ENCODE measurements around the gene FMC1.

Gene FMC1

DNA sequence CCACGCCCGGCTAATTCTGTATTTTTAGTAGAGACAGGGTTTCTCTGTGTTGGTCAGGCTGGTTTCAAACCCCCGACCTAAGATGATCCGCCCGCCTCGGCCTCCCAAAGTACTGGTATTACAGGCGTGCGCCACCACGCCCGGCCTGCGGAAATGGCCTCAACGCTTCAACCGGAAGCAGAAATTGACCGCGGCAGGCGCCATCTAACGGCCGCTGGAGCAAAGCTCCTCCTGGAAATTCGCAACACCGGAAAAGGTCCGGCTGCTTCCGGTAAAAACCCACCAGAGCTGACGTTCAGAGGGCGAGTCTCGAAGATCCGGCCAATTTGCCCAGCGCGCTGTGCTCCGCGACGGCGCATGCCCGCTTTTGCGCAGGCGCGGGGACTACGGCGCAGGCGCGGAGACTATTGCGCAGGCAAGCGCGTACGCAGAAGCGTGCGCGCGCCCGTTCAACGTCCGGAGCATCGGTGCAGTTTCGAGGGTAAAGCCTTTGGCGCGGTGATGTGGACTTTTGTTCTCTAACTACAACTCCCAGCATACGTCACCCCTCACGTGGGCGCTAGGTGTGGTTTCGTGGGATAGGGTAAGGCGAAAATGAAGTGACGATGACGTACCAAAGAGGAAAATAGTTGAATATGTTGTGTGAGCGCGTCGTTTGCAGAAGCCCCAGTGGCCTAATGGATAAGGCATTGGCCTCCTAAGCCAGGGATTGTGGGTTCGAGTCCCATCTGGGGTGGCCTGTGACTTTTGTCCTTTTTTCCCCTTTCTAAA, 915 bp upstream of the FMC1 start (continued):
- TF ChIP-seq ZNF561 (tag by site-specific recombination; IDR thresholded peaks at IDR 0.05; ENCODE audit: borderline replicate concordance): peak; percentile 54; the same call in 1 of the 2 replicates
- peak; percentile 71 for TF ChIP-seq ZSCAN30 (tag by site-specific recombination; IDR thresholded peaks at IDR 0.05)
- no peak for TF ChIP-seq ZNF133 (tag by site-specific recombination; IDR thresholded peaks at IDR 0.05)
- TF ChIP-seq ZNF324 (tag by site-specific recombination; IDR thresholded peaks at IDR 0.05): peak; percentile 99
- TF ChIP-seq, protein P1, sequence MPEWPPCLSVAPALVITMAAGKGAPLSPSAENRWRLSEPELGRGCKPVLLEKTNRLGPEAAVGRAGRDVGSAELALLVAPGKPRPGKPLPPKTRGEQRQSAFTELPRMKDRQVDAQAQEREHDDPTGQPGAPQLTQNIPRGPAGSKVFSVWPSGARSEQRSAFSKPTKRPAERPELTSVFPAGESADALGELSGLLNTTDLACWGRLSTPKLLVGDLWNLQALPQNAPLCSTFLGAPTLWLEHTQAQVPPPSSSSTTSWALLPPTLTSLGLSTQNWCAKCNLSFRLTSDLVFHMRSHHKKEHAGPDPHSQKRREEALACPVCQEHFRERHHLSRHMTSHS (tag by site-specific recombination; IDR thresholded peaks at IDR 0.05): no peak
- peak; percentile 30; the same call in 1 of the 2 replicates for TF ChIP-seq ZBTB7A (tag by site-specific recombination; IDR thresholded peaks at IDR 0.05; ENCODE audit: low read depth)
- no peak for TF ChIP-seq ZNF670 (tag by site-specific recombination; IDR thresholded peaks at IDR 0.05; ENCODE audit: low read depth)
- TF ChIP-seq ZNF266 (tag by site-specific recombination; IDR thresholded peaks at IDR 0.05; ENCODE audit: low read depth): no peak
- no peak for TF ChIP-seq ZNF311 (tag by site-specific recombination; IDR thresholded peaks at IDR 0.05; ENCODE audit: borderline replicate concordance)
- TF ChIP-seq, protein P2, sequence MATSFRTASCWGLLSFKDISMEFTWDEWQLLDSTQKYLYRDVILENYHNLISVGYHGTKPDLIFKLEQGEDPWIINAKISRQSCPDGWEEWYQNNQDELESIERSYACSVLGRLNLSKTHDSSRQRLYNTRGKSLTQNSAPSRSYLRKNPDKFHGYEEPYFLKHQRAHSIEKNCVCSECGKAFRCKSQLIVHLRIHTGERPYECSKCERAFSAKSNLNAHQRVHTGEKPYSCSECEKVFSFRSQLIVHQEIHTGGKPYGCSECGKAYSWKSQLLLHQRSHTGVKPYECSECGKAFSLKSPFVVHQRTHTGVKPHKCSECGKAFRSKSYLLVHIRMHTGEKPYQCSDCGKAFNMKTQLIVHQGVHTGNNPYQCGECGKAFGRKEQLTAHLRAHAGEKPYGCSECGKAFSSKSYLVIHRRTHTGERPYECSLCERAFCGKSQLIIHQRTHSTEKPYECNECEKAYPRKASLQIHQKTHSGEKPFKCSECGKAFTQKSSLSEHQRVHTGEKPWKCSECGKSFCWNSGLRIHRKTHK (tag by site-specific recombination; IDR thresholded peaks at IDR 0.05): no peak
- TF ChIP-seq, protein P3, sequence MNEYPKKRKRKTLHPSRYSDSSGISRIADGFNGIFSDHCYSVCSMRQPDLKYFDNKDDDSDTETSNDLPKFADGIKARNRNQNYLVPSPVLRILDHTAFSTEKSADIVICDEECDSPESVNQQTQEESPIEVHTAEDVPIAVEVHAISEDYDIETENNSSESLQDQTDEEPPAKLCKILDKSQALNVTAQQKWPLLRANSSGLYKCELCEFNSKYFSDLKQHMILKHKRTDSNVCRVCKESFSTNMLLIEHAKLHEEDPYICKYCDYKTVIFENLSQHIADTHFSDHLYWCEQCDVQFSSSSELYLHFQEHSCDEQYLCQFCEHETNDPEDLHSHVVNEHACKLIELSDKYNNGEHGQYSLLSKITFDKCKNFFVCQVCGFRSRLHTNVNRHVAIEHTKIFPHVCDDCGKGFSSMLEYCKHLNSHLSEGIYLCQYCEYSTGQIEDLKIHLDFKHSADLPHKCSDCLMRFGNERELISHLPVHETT (tag by site-specific recombination; IDR thresholded peaks at IDR 0.05): peak; percentile 58
- no peak for TF ChIP-seq ZNF747 (tag by site-specific recombination; IDR thresholded peaks at IDR 0.05)
- no peak for TF ChIP-seq ZNF530 (tag by site-specific recombination; IDR thresholded peaks at IDR 0.05; ENCODE audit: low read depth)
- no peak for TF ChIP-seq ZNF214 (tag by site-specific recombination; IDR thresholded peaks at IDR 0.05; ENCODE audit: borderline replicate concordance)
- peak; percentile 77 for TF ChIP-seq ZBTB17 (tag by site-specific recombination; IDR thresholded peaks at IDR 0.05)
- TF ChIP-seq, protein P4, sequence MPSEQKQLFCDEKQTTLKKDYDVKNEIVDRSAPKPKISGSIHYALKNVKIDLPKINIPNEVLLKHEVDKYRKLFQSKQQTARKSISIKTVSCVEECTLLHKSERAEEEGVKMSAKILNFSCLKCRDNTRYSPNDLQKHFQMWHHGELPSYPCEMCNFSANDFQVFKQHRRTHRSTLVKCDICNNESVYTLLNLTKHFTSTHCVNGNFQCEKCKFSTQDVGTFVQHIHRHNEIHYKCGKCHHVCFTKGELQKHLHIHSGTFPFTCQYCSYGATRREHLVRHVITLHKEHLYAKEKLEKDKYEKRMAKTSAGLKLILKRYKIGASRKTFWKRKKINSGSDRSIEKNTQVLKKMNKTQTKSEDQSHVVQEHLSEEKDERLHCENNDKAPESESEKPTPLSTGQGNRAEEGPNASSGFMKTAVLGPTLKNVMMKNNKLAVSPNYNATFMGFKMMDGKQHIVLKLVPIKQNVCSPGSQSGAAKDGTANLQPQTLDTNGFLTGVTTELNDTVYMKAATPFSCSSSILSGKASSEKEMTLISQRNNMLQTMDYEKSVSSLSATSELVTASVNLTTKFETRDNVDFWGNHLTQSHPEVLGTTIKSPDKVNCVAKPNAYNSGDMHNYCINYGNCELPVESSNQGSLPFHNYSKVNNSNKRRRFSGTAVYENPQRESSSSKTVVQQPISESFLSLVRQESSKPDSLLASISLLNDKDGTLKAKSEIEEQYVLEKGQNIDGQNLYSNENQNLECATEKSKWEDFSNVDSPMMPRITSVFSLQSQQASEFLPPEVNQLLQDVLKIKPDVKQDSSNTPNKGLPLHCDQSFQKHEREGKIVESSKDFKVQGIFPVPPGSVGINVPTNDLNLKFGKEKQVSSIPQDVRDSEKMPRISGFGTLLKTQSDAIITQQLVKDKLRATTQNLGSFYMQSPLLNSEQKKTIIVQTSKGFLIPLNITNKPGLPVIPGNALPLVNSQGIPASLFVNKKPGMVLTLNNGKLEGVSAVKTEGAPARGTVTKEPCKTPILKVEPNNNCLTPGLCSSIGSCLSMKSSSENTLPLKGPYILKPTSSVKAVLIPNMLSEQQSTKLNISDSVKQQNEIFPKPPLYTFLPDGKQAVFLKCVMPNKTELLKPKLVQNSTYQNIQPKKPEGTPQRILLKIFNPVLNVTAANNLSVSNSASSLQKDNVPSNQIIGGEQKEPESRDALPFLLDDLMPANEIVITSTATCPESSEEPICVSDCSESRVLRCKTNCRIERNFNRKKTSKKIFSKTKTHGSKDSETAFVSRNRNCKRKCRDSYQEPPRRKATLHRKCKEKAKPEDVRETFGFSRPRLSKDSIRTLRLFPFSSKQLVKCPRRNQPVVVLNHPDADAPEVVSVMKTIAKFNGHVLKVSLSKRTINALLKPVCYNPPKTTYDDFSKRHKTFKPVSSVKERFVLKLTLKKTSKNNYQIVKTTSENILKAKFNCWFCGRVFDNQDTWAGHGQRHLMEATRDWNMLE (tag by site-specific recombination; conservative IDR thresholded peaks at IDR 0.05; ENCODE audit: low read depth): peak; percentile 100
- TF ChIP-seq RBAK (tag by site-specific recombination; IDR thresholded peaks at IDR 0.05): 0 out of 2 replicates have a peak, but pooled peaks have one; percentile 52
- TF ChIP-seq ZNF248 (tag by site-specific recombination; IDR thresholded peaks at IDR 0.05): no peak
- TF ChIP-seq ZNF626 (tag by site-specific recombination; IDR thresholded peaks at IDR 0.05): no peak
- TF ChIP-seq, protein P5, sequence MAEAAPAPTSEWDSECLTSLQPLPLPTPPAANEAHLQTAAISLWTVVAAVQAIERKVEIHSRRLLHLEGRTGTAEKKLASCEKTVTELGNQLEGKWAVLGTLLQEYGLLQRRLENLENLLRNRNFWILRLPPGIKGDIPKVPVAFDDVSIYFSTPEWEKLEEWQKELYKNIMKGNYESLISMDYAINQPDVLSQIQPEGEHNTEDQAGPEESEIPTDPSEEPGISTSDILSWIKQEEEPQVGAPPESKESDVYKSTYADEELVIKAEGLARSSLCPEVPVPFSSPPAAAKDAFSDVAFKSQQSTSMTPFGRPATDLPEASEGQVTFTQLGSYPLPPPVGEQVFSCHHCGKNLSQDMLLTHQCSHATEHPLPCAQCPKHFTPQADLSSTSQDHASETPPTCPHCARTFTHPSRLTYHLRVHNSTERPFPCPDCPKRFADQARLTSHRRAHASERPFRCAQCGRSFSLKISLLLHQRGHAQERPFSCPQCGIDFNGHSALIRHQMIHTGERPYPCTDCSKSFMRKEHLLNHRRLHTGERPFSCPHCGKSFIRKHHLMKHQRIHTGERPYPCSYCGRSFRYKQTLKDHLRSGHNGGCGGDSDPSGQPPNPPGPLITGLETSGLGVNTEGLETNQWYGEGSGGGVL (tag by site-specific recombination; IDR thresholded peaks at IDR 0.05): no peak
- TF ChIP-seq, protein P6, sequence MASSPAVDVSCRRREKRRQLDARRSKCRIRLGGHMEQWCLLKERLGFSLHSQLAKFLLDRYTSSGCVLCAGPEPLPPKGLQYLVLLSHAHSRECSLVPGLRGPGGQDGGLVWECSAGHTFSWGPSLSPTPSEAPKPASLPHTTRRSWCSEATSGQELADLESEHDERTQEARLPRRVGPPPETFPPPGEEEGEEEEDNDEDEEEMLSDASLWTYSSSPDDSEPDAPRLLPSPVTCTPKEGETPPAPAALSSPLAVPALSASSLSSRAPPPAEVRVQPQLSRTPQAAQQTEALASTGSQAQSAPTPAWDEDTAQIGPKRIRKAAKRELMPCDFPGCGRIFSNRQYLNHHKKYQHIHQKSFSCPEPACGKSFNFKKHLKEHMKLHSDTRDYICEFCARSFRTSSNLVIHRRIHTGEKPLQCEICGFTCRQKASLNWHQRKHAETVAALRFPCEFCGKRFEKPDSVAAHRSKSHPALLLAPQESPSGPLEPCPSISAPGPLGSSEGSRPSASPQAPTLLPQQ (tag by site-specific recombination; IDR thresholded peaks at IDR 0.05): peak; percentile 73; the same call in 1 of the 2 replicates
- TF ChIP-seq, protein P7, sequence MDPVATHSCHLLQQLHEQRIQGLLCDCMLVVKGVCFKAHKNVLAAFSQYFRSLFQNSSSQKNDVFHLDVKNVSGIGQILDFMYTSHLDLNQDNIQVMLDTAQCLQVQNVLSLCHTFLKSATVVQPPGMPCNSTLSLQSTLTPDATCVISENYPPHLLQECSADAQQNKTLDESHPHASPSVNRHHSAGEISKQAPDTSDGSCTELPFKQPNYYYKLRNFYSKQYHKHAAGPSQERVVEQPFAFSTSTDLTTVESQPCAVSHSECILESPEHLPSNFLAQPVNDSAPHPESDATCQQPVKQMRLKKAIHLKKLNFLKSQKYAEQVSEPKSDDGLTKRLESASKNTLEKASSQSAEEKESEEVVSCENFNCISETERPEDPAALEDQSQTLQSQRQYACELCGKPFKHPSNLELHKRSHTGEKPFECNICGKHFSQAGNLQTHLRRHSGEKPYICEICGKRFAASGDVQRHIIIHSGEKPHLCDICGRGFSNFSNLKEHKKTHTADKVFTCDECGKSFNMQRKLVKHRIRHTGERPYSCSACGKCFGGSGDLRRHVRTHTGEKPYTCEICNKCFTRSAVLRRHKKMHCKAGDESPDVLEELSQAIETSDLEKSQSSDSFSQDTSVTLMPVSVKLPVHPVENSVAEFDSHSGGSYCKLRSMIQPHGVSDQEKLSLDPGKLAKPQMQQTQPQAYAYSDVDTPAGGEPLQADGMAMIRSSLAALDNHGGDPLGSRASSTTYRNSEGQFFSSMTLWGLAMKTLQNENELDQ (tag by site-specific recombination; IDR thresholded peaks at IDR 0.05; ENCODE audit: low read depth): peak; percentile 82; the same call in 1 of the 2 replicates
